ENCODE results near the gene OSBPL10. TPM values are rescaled to one million over a fixed set of nuclear protein-coding genes. Genes with fewer than 3 reads are reported as not detected.

The OSBPL10 gene
- total RNA-seq, 1 donor from 2014 or later = 5.8 TPM

- DNase-seq (ENCODE audit: low spot score) = no peak
- intact Hi-C loops (cut with DNase I) = no loop called here
Observed at GRCh38 chr3:31833391-31834190, 147.5 kb downstream of the OSBPL10 start.

GRCh38 chr3:31832551-31832950 lies 148.5 kb downstream of the OSBPL10 start:
- intact Hi-C loops (cut with DNase I) = no loop called here
- DNase-seq (ENCODE audit: low spot score) = no peak

- intact Hi-C loops (cut with DNase I) = no loop called here
- DNase-seq (ENCODE audit: low spot score) = no peak
Observed at GRCh38 chr3:31831591-31831990, 149.5 kb downstream of the OSBPL10 start.

GRCh38 chr3:31829826-31830426 lies 151.1 kb downstream of the OSBPL10 start:
- intact Hi-C loops (cut with DNase I) = no loop called here
- no peak for DNase-seq (ENCODE audit: low spot score)

- intact Hi-C loops (cut with DNase I) = no loop called here
- no peak for DNase-seq (ENCODE audit: low spot score)
Observed at GRCh38 chr3:31829010-31829409, 152.1 kb downstream of the OSBPL10 start.

- intact Hi-C loops (cut with DNase I) = no loop called here
- no peak for DNase-seq (ENCODE audit: low spot score)
Observed at GRCh38 chr3:31828007-31828406, 153.1 kb downstream of the OSBPL10 start.

GRCh38 chr3:31823184-31823583 lies 157.9 kb downstream of the OSBPL10 start:
- DNase-seq (ENCODE audit: low spot score) = no peak
- intact Hi-C loops (cut with DNase I) = no loop called here

GRCh38 chr3:31821118-31821517 lies 159.9 kb downstream of the OSBPL10 start:
- DNase-seq (ENCODE audit: low spot score) = no peak
- intact Hi-C loops (cut with DNase I) = no loop called here

GRCh38 chr3:31819441-31819840 lies 161.6 kb downstream of the OSBPL10 start:
- no peak for DNase-seq (ENCODE audit: low spot score)
- intact Hi-C loops (cut with DNase I) = no loop called here

- intact Hi-C loops (cut with DNase I) = no loop called here
- no peak for DNase-seq (ENCODE audit: low spot score)
Observed at GRCh38 chr3:31817411-31817966, 163.6 kb downstream of the OSBPL10 start.

- intact Hi-C loops (cut with DNase I) = no loop called here
- no peak for DNase-seq (ENCODE audit: low spot score)
Observed at GRCh38 chr3:31815631-31816440, 165.2 kb downstream of the OSBPL10 start.

- DNase-seq (ENCODE audit: low spot score) = no peak
- intact Hi-C loops (cut with DNase I) = no loop called here
Observed at GRCh38 chr3:31815006-31815405, 166.1 kb downstream of the OSBPL10 start.

- DNase-seq (ENCODE audit: low spot score) = no peak
- intact Hi-C loops (cut with DNase I) = no loop called here
Observed at GRCh38 chr3:31813686-31814085, 167.4 kb downstream of the OSBPL10 start.

GRCh38 chr3:31813197-31813596 lies 167.9 kb downstream of the OSBPL10 start:
- DNase-seq (ENCODE audit: low spot score) = no peak
- intact Hi-C loops (cut with DNase I) = no loop called here

- no peak for DNase-seq (ENCODE audit: low spot score)
- intact Hi-C loops (cut with DNase I) = no loop called here
Observed at GRCh38 chr3:31810991-31811433, 170.1 kb downstream of the OSBPL10 start.

GRCh38 chr3:31808143-31808720 lies 172.8 kb downstream of the OSBPL10 start:
- intact Hi-C loops (cut with DNase I) = no loop called here
- no peak for DNase-seq (ENCODE audit: low spot score)

GRCh38 chr3:31804251-31805051 lies 176.6 kb downstream of the OSBPL10 start:
- intact Hi-C loops (cut with DNase I) = no loop called here
- no peak for DNase-seq (ENCODE audit: low spot score)

- intact Hi-C loops (cut with DNase I) = no loop called here
Observed at GRCh38 chr3:31802981-31803740, 177.9 kb downstream of the OSBPL10 start.

More at GRCh38 chr3:31802981-31803740, 177.9 kb downstream of the OSBPL10 start:
- DNase-seq (ENCODE audit: low spot score) = no peak

Data from cardiac septum (tissue), 1 donor.